H9 (cell line): ENCODE measurements around the gene LRRC30. TPM values are rescaled to one million over a fixed set of nuclear protein-coding genes. Genes with fewer than 3 reads are reported as not detected.

Experiments used
- DNase-seq: peaks from one replicate; pipeline ENCODE4 v3.0.0-alpha.2; 2017
- H2AFZ ChIP-seq: one replicate; pipeline ENCODE4 v1.6.1; 2013; ENCODE audit warnings: mild to moderate bottlenecking, low read length, control low read depth, moderate library complexity
- H2AK5ac ChIP-seq: 2 replicates; pipeline ENCODE4 v1.6.1; 2013; ENCODE audit warnings: low read length, control low read depth, mixed read lengths; ENCODE audit not compliant: insufficient read length
- H2BK120ac ChIP-seq: one replicate; pipeline ENCODE4 v1.6.1; 2013; ENCODE audit warnings: low read depth, mild to moderate bottlenecking, low read length, control low read depth, inconsistent platforms; ENCODE audit not compliant: poor library complexity, severe bottlenecking
- H2BK12ac ChIP-seq: 2 replicates; pipeline ENCODE4 v1.6.1; 2013; ENCODE audit warnings: low read length, control low read depth, mixed read lengths, low read depth; ENCODE audit not compliant: insufficient read length
- H2BK15ac ChIP-seq: 2 replicates; pipeline ENCODE4 v1.6.1; 2013; ENCODE audit warnings: low read depth, low read length, control low read depth
- H2BK20ac ChIP-seq: one replicate; pipeline ENCODE4 v1.6.1; 2013; ENCODE audit warnings: low read depth, mild to moderate bottlenecking, low read length, control low read depth, inconsistent platforms; ENCODE audit not compliant: poor library complexity, severe bottlenecking
- H2BK5ac ChIP-seq: 2 replicates; pipeline ENCODE4 v1.6.1; 2013; ENCODE audit warnings: low read length, control low read depth, mixed read lengths; ENCODE audit not compliant: insufficient read length
- H3K14ac ChIP-seq: 2 replicates; pipeline ENCODE4 v1.6.1; 2013; ENCODE audit warnings: low read length, control low read depth; ENCODE audit not compliant: insufficient read depth
- H3K18ac ChIP-seq: 2 replicates; pipeline ENCODE4 v1.6.1; 2013; ENCODE audit warnings: low read depth, mild to moderate bottlenecking, mixed read lengths, low read length, control low read depth; ENCODE audit not compliant: insufficient read length
- H3K23ac ChIP-seq: 2 replicates; pipeline ENCODE4 v1.6.1; 2013; ENCODE audit warnings: low read length, control low read depth, mixed read lengths, low read depth; ENCODE audit not compliant: insufficient read length
- H3K23me2 ChIP-seq: 2 replicates; pipeline ENCODE4 v1.6.1; 2013; ENCODE audit warnings: low read depth, mild to moderate bottlenecking, mixed read lengths, low read length, control low read depth; ENCODE audit not compliant: insufficient read length, poor library complexity, severe bottlenecking
- H3K27ac ChIP-seq: 2 replicates; pipeline ENCODE4 v1.5.1; 2013; ENCODE audit warnings: low read length, control low read depth, mixed read lengths, low read depth; ENCODE audit not compliant: insufficient read length
- H3K27me3 ChIP-seq: 2 replicates; pipeline ENCODE4 v1.6.1; 2013; ENCODE audit warnings: low read length, control low read depth, inconsistent platforms; ENCODE audit not compliant: insufficient read depth
- H3K4ac ChIP-seq: 2 replicates; pipeline ENCODE4 v1.6.1; 2013; ENCODE audit warnings: low read depth, mild to moderate bottlenecking, control low read depth, inconsistent platforms, low read length, moderate library complexity
- H3K4me1 ChIP-seq: 2 replicates; pipeline ENCODE4 v1.6.1; 2013; ENCODE audit warnings: low read length, control low read depth, inconsistent platforms; ENCODE audit not compliant: insufficient read depth
- H3K4me2 ChIP-seq: 2 replicates; pipeline ENCODE4 v1.6.1; 2013; ENCODE audit warnings: low read length, control low read depth, mixed read lengths; ENCODE audit not compliant: insufficient read length, insufficient read depth
- H3K56ac ChIP-seq: 2 replicates; pipeline ENCODE4 v1.6.1; 2013; ENCODE audit warnings: low read depth, mild to moderate bottlenecking, mixed read lengths, low read length, control low read depth; ENCODE audit not compliant: insufficient read length
- H3K79me1 ChIP-seq: 2 replicates; pipeline ENCODE4 v1.6.1; 2013; ENCODE audit warnings: low read depth, mild to moderate bottlenecking, moderate library complexity, low read length, control low read depth, inconsistent platforms; ENCODE audit not compliant: insufficient read depth, poor library complexity, severe bottlenecking
- H3K79me2 ChIP-seq: 2 replicates; pipeline ENCODE4 v1.6.1; 2013; ENCODE audit warnings: low read length, control low read depth, inconsistent platforms; ENCODE audit not compliant: insufficient read depth
- H3K9ac ChIP-seq: 2 replicates; pipeline ENCODE4 v1.6.1; 2013; ENCODE audit warnings: low read length, control low read depth, mixed read lengths; ENCODE audit not compliant: insufficient read length; ENCODE audit errors: extremely low read depth
- H3K9me3 ChIP-seq: one replicate; pipeline ENCODE4 v1.6.1; 2013; ENCODE audit warnings: low read depth, low read length, inconsistent platforms; ENCODE audit not compliant: control insufficient read depth
- H3T11ph ChIP-seq: one replicate; pipeline ENCODE4 v1.6.1; 2013; ENCODE audit warnings: mild to moderate bottlenecking, low read length, control low read depth, inconsistent platforms
- H4K20me1 ChIP-seq: one replicate; pipeline ENCODE4 v1.6.1; 2013; ENCODE audit not compliant: control insufficient read depth, insufficient read length, insufficient read depth
- H4K5ac ChIP-seq: 2 replicates; pipeline ENCODE4 v1.6.1; 2013; ENCODE audit warnings: low read depth, mild to moderate bottlenecking, mixed read lengths, low read length, control low read depth; ENCODE audit not compliant: insufficient read length
- H4K8ac ChIP-seq: replicated peaks from 2 replicates; pipeline ENCODE4 v1.6.1; 2013; ENCODE audit warnings: low read length, control low read depth, mixed read lengths, low read depth; ENCODE audit not compliant: insufficient read length
- H4K91ac ChIP-seq: 2 replicates; pipeline ENCODE4 v1.6.1; 2013; ENCODE audit warnings: low read depth, mild to moderate bottlenecking, moderate library complexity, mixed read lengths, low read length, control low read depth; ENCODE audit not compliant: insufficient read length
- H3K27ac Mint-ChIP-seq, 3 experiments: 2 replicates in 2 of 3; 3 replicates in 1 of 3; pipeline ENCODE4 v1.8.0; 2020 to 2021; ENCODE audit warnings: mixed read lengths in 3 of 3, mild to moderate bottlenecking in 1 of 3, moderate library complexity in 1 of 3
- H3K27me3 Mint-ChIP-seq: 2 replicates; pipeline ENCODE4 v1.8.0; 2021; ENCODE audit warnings: low read depth, mild to moderate bottlenecking, moderate library complexity, mixed read lengths
- H3K36me3 Mint-ChIP-seq, 3 experiments: 2 replicates in 2 of 3; 3 replicates in 1 of 3; pipeline ENCODE4 v1.8.0; 2020 to 2021; ENCODE audit warnings: low read depth in 3 of 3, mixed read lengths in 3 of 3; ENCODE audit not compliant: insufficient read depth in 1 of 3
- H3K4me1 Mint-ChIP-seq, 2 experiments: 2 replicates each; pipeline ENCODE4 v1.8.0; 2020; ENCODE audit warnings: mixed read lengths in 2 of 2
- H3K4me3 Mint-ChIP-seq, 2 experiments: 2 replicates in 1 of 2; 3 replicates in 1 of 2; pipeline ENCODE4 v1.8.0; 2020 to 2021; ENCODE audit warnings: mild to moderate bottlenecking in 2 of 2, mixed read lengths in 2 of 2, moderate library complexity in 1 of 2
- H3K9me3 Mint-ChIP-seq, 2 experiments: 2 replicates in 1 of 2; 3 replicates in 1 of 2; pipeline ENCODE4 v1.8.0; 2020; ENCODE audit warnings: mild to moderate bottlenecking in 2 of 2, mixed read lengths in 2 of 2, moderate library complexity in 1 of 2
- WGBS: extraction: QIAGEN DNeasy Blood & Tissue Kit; methylation state at CpG from one replicate; pipeline ENCODE4 v1.1.7; 2013; ENCODE audit warnings: missing lambda C conversion rate, low lambda C conversion rate, mixed read lengths; ENCODE audit not compliant: insufficient read length; ENCODE audit errors: extremely low coverage; 5-methylcytosine and 5-hydroxymethylcytosine counted together
- total RNA-seq: library from RNA; stranded (reverse); gene quantifications from 2 replicates; pipeline ENCODE4 v1.2.1, GENCODE V29; 2021
- TF ChIP-seq, protein P1 (sequence below): fragments of 200-600 bp; sonication (generic); conservative IDR thresholded peaks from 3 replicates; pipeline ENCODE4 v1.8.0; 2021; ENCODE audit warnings: antibody characterized with exemption, mild to moderate bottlenecking

The LRRC30 gene
- total RNA-seq, 1 experiment from 2014 or later: not detected

DNA sequence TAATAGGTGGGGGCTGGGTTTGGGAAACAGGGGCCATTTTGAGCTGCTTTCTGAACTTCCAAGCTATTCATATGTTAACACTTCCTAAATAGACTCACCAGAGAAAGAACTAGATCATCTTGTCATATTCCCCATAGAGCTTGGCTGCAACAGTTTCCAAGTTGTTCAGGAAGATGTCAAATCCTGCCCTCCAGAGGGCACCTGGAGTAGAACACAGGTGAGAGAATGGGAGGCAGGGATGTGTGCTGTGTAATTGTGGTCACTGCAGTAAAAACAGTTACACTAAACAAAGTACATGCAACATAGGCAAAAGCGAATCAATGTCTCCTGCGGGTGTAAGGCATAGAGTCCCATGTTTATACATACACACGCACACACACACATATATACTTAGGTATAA lies 34.5 kb upstream of the LRRC30 start:
- Mint-ChIP-seq H3K4me1 (no peaks in the 10 kb centered on the region), H3K27me3 (no peaks in the 10 kb centered on the region; the same call in 1 of the 2 replicates), H3K27ac (no peak overlapping the region), H3K36me3 (no peaks in the 10 kb centered on the region), H3K9me3 (no peaks in the 10 kb centered on the region), H3K4me3 (no peak overlapping the region)
- Histone ChIP-seq H3K4me2 (no peak overlapping the region), H3K79me1 (no peaks in the 10 kb centered on the region), H3K9me3 (no peaks in the 10 kb centered on the region), H3K4ac (no peak overlapping the region), H3K9ac (no peak overlapping the region), H2AK5ac (no peak overlapping the region), H3K4me1 (no peaks in the 10 kb centered on the region), H2BK5ac (no peak overlapping the region), H3K18ac (no peak overlapping the region), H2BK15ac (no peak overlapping the region), H2BK20ac (no peak overlapping the region), H4K8ac (no peak overlapping the region), H3T11ph (no peak overlapping the region), H3K14ac (no peak overlapping the region), H3K23ac (no peak overlapping the region), H3K23me2 (no peaks in the 10 kb centered on the region), H3K27ac (no peak overlapping the region), H4K5ac (no peak overlapping the region), H2BK120ac (no peak overlapping the region), H2BK12ac (no peak overlapping the region), H3K79me2 (no peaks in the 10 kb centered on the region), H4K20me1 (no peaks in the 10 kb centered on the region), H3K56ac (no peak overlapping the region), H4K91ac (no peak overlapping the region), H3K27me3 (no peaks in the 10 kb centered on the region), H2AFZ (no peak overlapping the region)
- TF ChIP-seq, protein P1, sequence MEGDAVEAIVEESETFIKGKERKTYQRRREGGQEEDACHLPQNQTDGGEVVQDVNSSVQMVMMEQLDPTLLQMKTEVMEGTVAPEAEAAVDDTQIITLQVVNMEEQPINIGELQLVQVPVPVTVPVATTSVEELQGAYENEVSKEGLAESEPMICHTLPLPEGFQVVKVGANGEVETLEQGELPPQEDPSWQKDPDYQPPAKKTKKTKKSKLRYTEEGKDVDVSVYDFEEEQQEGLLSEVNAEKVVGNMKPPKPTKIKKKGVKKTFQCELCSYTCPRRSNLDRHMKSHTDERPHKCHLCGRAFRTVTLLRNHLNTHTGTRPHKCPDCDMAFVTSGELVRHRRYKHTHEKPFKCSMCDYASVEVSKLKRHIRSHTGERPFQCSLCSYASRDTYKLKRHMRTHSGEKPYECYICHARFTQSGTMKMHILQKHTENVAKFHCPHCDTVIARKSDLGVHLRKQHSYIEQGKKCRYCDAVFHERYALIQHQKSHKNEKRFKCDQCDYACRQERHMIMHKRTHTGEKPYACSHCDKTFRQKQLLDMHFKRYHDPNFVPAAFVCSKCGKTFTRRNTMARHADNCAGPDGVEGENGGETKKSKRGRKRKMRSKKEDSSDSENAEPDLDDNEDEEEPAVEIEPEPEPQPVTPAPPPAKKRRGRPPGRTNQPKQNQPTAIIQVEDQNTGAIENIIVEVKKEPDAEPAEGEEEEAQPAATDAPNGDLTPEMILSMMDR: peak; percentile 63
- peak; percentile 44 for DNase-seq
- WGBS: no CpG with 5 or more reads among the region's 3 CpGs
